GM21619 (cell line): ENCODE measurements around the gene ACSS2.
A peak's percentile ranks its signal among the peaks of the same experiment; 100 is the strongest.

Experiments used
- ATAC-seq: cut with Tn5 transposase; IDR thresholded peaks from one replicate; pipeline ENCODE4 v1.9.1; 2021; ENCODE audit not compliant: unreplicated experiment

Gene ACSS2

DNA sequence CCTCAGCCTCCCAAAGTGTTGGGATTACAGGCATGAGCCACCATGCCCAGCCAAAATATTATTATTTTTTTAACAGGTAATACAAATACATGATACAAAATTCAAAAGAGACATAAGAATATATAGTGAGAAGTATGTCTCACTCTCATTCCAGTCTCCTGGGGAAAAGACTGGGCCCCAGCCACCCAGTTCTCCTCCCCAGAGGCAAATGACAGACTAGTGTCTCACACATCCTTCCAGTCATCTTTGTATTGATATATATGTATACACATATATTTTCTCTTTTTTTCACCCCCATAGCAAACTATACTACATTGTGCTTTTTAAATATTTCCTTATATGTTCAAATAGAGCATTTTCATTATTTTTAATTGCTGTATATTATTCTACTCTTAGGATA lies 70.9 kb downstream of the ACSS2 start:
- no peak for ATAC-seq

GRCh38 chr20:34948030-34948429 lies 71.6 kb downstream of the ACSS2 start:
- ATAC-seq = no peak

DNA sequence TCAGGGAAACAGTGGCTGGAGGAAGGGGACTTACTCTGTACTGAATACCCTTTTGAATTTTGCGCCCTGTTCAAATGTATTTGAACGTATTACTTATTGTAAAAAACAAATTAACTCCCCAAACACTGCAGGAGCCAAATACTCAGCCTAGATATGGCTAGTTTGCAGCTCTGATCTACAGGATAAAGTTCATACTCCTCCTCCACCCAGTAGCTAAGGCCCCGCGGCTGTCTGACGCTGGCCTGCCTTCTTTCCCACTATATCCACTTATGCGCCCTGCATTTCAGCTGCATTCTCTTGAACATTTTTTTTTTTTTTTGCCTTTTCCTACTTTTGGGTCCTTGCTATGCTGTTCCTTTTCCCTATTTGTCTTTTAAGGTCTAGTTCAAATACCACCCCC lies 72.7 kb downstream of the ACSS2 start:
- ATAC-seq = no peak

DNA sequence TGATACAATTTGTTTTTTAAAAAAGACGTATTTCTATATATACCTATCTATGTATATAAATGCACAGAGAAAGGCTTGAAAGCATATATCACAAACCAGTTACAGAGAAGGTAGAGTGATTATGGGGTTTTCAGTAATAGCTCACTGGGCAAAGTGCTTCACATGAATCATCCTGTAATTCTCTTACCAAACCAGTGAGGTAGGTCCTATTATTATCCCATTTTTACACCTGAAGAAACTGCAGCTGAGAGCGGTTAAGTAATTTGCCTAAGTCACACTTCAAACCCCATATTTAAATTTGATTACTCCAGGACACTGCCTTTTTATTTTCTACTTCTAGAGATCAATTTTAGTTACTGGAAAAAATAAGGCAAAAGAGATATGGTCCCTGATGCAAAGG lies 74.8 kb downstream of the ACSS2 start:
- ATAC-seq = no peak

GRCh38 chr20:34951652-34952051 lies 75.2 kb downstream of the ACSS2 start:
- no peak for ATAC-seq

DNA sequence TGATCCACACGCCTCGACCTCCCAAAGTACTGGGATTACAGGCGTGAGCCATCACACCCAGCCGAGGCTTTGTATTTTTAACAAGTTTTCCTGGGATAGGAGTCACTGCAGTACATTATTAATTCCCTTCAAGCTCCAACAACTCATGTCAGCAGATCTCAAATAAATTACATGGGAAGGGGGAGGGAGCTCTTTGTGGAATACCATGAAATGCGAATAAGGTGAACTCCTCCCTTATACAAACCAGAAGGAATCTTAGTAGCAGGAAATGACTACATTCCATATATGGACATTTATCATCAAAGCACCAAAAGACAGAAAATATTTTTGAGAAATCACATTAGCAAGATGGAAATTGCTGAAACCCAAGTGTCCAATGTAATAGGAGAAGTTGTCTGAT lies 76.3 kb downstream of the ACSS2 start:
- no peak for ATAC-seq

- no peak for ATAC-seq
Observed at GRCh38 chr20:34953960-34954359, 77.5 kb downstream of the ACSS2 start.

GRCh38 chr20:34954904-34955230 lies 78.5 kb downstream of the ACSS2 start:
- no peak for ATAC-seq

DNA sequence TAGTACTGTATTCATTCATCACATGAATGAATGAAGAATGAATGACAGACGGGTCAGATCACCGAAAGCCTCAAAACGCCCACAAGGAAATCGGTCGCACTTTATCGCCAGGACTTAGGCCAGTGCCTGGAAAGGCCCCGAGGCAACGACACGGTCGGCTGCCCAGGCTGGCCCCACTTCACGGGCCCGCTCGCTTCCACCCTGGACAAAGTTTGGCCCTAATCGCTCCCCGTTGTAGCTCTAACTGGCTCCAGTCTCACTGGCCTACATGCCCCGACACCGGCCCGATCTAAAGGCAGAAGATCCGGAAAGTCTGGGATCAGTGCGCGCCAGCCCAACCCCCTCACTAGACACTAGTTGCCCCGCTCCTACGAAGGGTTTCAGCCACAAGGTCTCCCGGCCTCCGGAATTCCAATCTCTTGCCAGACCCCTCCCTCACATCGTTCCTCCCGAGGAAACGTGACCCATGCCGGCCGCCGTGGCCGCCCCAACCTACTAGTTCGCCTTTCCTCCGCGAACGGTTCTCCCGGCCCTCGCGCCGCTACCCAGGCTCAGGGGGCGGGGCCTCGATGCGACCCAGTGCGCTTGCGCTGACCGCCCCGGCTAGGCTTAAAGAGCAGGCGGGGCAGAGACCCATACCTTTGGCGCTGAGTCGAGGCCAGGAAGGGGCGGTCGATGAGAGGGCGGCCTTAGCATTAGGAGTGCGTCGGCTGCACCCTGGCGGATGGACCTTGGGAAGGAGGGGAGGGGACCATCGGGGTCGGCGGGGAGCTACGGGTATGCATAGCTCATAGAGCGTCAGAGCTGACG lies 79.0 kb downstream of the ACSS2 start, which contains the start of the genes GSS and MYH7B:
Gene GSS (minus strand): TSS at position 576 of the 810 bp plus-strand sequence. CDS start 3,954 bp downstream, outside the sequence.
Gene MYH7B (plus strand): TSS at position 638 of the 810 bp plus-strand sequence. CDS start 22,138 bp downstream, outside the sequence.
- ATAC-seq = peak; percentile 73

DNA sequence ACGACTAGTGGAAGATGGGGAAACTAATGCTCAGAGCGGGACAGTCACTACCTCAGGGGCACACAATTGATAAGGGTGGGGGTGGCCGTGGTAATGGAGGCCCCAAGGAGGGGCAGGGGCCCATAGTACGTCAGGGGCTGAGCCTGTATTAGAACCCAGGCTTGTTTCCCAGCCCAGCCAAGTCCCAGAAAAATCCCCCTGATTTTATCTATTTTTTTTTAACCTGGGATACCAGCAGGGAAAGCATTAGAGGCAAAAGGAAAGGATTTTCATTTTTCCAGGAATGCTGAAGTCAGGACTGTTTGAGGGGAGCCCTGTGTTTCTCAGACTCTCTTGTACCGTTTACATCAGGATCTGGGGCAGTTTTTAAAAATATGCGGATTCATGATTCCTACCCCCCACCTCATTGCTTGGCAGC lies 79.6 kb downstream of the ACSS2 start:
- no peak for ATAC-seq

GRCh38 chr20:34956751-34957472 lies 80.5 kb downstream of the ACSS2 start:
- ATAC-seq = no peak

- no peak for ATAC-seq
Observed at GRCh38 chr20:34964486-34964885, 88.1 kb downstream of the ACSS2 start.

DNA sequence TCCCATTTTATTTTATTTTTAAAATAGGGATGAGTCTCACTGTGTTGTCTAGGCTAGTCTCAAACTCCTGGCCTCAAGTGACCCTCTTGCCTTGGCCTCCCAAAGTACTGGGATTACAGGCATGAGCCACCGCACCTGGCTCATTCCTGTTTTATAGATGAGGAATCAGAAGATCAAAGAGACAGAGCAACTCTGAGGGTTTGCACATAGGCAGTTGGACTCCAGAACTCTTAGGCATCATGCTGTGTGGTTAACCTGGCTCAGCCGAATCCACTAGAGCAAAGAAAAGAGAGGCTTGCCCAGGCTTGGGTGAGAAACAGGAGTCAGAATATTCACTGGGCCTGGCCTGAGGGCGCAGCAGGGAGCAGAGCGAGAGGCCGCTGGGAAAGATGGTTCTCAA lies 88.6 kb downstream of the ACSS2 start:
- no peak for ATAC-seq

DNA sequence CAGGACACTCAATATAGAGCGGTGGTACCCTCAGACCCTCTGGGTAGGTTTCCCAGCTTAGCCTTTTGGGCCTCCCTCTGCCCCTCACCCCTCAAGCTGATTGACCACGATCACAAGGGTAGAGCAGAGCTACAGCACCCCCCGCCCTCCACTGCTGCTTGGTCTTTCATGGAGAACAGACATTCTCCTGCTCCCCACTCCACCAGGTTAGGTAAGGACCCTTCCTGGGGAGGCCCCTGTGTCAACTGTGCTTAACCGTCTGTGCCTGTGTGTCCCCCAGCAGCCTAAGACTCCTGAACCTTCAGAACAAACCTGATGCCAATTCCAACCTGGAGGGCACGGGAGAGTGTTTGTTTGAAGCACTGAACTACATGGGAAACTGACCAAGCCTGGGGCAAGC lies 91.0 kb downstream of the ACSS2 start:
- ATAC-seq = no peak

DNA sequence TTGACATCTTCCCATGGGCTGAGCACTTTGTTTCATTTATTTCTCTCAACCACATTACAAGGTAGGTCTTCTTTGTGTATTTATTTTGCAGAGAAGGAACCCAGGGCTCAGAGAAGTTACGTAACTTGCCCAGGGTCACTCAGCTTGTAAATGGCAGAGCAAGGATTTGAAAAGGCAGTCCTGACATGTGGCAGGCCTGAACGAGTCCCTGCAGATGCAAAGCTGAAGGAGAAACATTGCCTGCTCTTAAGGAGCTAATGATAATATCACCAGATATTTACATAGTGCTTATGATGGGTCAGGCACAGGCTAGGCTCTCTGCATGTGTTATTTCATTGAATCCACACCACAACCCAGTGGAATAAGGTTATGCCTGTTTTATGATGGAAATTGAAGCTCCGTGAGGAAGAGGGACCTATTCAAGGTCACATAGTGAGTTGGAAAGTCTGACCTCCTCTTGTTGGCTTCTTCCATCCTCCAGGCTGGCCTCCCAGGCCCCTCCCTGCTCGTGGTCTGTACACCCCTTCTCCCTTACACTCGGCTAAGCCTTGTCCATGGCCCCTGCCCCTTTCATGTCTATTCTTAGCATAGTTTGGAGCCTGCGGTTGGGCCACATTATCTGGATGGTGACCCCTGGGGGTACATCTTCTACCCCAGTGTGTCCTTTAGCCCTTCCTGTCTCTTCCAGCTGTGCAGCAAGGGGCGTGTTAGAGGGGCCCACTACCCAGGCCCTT lies 91.8 kb downstream of the ACSS2 start:
- ATAC-seq = no peak

DNA sequence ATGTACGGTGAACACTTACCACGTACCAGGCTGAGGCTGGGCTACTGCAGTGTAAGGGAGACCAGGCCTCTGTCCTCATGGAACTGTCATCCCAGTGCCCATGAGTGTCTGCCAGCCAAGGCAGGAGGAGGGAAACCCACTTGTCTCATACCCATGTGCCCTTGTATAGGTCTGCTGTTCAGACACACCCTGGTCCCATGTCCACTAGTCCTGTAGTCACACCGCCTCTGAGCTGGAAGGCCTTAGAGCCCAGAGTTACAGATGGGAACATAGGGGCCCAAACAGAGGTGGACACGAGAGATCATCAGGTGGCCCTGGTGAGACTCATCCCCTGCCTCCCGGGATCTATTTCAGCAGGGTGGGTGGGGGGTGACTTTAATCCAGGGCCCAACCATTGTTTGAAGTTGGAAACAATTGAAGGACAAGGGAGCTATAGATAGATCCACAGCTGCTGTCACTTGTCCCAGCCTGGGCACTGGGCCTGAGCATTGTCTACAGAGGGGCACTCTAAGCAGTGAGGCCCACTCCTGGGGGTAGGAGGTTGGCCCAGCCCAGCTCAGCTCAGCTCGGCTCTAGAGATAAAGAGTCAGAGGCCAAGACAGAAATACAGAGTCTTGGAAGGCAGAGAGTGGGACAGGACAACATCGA lies 93.9 kb downstream of the ACSS2 start:
- ATAC-seq = no peak

- ATAC-seq = no peak
Observed at GRCh38 chr20:34970846-34971560, 94.6 kb downstream of the ACSS2 start.

- no peak for ATAC-seq
Observed at GRCh38 chr20:34971561-34972235, 95.3 kb downstream of the ACSS2 start.

- no peak for ATAC-seq
Observed at GRCh38 chr20:34974246-34974645, 97.8 kb downstream of the ACSS2 start.

- ATAC-seq = no peak
Observed at GRCh38 chr20:34976286-34976685, 99.9 kb downstream of the ACSS2 start.
